Amniotic stem cell (primary cell): Measurements from ENCODE around the gene LMCD1.

Experiments
- DNase-seq: peaks from one replicate; lab custom pipeline; 2025; lab: John Stamatoyannopoulos, UW

The LMCD1 gene

DNA sequence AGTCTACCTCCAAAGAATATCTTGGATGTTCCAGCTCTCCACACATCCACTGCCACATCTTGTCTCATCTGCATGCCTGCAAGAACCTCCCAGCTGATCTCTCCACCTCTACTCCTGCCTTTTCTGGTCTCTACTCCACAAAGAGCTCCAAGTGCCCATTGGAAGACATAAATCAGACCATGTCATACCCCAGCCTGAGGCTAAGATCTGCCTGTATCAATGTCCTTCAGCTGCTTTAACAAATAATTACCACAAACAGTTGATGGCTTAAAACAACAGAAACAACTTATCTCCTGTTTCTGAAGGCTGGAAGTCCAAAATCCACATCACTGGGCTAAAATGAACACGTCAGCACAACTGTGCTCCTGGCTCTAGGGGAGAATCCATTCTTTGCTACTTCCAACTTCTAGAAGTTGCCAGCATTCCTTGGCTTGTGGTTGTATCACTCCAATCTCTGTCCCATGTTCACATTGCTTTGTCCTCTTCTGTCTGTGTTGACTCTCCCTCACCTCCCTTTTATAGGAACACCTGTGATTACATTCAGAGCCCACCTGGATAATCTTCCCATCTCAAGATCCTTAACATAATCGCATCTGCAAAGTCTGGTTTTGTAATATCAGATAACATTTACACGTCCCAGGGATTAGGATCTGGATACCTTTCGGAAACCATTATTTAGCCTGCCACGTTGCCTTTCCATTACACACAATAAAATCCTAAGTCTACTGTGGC is 17.0 kb upstream of the LMCD1 start:
- no peak for DNase-seq

GRCh38 chr3:8485141-8485870 is 16.3 kb upstream of the LMCD1 start:
- no peak for DNase-seq

DNA sequence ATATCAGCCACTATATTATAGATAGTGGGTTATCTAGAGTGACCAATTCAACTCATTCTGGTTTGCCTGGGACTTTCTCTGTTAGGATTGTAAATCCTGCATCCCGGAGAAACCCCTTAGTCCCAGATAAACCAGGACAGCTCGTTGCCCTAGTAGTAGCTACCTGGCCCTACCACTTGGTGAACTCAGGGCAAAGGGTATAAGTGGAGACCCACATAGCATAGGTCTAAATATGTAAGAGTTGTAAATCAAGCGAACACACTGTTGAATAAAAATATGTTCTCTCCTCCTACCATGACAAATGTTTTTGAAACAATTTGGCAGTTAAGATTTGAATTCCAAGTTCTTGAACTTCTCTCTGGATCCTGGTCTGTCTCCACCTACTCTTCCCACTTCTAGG is 15.7 kb upstream of the LMCD1 start:
- DNase-seq: no peak

DNA sequence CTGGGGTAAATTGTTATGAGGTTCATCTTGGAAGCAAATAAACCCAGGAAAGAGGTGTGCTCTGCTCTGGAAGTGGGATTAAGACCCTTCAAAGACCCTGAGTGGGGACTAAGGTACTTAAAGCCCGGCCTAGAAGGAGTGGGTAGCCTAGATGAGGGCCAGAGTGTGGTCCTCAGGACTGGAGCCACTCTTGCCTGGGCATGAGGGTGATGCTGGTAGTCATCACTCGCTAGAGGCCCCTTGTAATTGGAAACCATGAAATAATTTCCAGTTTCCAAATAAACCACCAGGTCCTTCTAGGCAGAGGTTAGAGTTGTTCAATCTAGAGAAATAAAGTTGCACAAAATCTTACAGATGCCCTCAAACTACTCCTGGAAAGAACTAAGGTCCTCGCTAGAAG is 15.2 kb upstream of the LMCD1 start:
- no peak for DNase-seq

- DNase-seq: no peak
Observed at GRCh38 chr3:8486936-8487335, 14.7 kb upstream of the LMCD1 start.

DNA sequence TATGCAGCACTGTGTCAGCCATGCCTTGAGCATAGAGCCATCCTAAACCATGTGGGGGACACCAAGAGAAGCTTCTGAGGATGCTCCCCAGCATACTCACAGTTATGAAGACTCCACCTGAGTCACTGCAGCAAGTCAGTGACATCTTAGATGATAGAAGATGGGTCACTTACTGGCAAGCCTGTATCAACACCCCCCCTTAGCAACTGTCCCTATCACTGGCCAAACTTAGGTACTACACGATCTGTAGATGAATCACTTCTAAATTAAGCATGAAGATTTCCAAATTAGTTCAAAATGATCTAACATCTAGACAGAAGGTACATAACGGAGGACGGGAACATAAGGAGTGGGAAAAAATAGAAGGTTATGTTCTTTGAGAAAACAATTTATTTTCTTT is 13.2 kb upstream of the LMCD1 start:
- DNase-seq: no peak

- DNase-seq: no peak
Observed at GRCh38 chr3:8488877-8489276, 12.7 kb upstream of the LMCD1 start.

DNA sequence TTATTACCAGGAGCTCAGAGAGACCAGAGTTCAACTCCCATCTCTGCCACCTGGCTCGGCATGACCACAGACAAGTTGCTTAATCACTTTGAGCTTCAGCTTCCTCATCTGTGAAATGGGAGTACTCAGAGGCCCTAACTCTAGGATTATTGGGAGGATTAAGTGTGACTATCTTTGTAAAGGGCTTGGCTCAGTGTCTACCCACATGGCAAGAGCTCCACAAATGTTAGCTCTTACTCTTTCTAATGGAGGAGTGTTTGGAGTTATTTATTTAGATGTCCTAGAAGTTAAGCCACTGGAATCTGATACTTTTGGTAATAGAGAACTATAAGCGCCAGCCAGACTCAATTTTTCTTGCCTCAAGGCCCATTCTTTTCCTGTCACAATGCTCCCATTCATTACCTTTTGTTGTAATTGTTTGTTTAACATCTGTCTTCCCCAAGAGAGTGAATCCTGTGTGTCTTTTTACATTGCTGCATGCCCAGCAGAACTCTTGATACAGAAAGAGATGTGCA is 12.3 kb upstream of the LMCD1 start:
- no peak for DNase-seq

DNA sequence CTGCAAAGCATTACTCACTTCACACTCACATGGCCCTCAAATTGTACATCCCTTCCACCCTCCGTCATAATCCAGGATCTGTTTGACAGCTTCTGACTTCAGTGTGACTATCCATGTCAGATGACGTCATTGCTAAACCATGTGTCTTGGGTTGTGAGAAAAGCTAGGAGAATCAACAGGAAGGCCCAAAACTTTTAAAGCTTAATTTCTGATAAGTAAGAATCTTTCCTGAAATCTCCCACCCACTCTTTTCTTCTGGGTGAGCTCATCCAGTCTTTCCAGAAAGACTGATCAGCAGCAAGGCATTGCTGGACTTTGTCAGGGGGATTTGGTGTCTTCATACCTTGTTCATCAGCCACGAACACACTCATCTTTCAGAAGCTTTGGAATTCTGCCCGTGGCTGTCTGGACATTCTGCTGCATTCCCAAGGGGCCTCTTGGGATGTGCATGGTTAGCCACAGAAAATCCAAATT is 11.5 kb upstream of the LMCD1 start:
- DNase-seq: peak; percentile 84

- no peak for DNase-seq
Observed at GRCh38 chr3:8491271-8492144, 10.1 kb upstream of the LMCD1 start.

GRCh38 chr3:8492744-8493511 is 8.7 kb upstream of the LMCD1 start:
- no peak for DNase-seq

DNA sequence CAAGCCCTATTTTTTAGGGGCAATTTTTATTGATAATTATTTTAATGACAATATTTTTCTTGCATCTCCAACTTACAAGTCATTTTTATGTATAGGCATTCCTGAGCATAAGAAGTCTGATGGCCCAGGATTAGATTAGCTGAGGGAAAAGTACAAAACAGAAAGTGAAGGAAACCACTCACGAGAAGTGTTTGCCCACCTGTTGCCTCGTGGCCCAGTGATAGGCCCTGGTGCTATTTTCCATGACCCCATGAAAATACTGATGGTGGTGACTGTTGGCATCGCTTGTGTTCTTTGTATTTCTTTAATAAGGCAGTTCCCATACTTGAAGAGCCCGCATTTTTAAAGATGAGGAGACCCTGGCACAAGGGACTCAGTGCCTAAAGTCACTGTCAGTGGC is 7.9 kb upstream of the LMCD1 start:
- no peak for DNase-seq

- no peak for DNase-seq
Observed at GRCh38 chr3:8494327-8494726, 7.3 kb upstream of the LMCD1 start.

DNA sequence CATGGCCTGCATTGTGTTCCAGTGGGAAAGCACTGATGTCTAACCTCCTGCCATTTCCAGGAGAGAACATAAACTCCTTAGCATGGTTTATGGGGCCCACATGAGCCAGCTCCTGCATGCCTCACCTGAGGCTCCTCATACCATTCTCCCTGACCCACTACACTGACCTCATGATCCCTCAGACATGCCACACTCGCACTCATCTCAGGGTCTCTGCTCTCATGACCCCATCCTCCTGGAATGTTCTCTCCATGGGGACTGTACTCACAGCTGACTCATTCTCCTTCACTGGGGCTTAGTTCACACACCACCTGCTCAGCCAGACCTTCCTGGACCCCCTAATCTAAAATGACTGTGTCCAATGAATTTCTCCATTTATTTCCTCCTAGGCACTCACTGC is 4.0 kb upstream of the LMCD1 start:
- DNase-seq: no peak

DNA sequence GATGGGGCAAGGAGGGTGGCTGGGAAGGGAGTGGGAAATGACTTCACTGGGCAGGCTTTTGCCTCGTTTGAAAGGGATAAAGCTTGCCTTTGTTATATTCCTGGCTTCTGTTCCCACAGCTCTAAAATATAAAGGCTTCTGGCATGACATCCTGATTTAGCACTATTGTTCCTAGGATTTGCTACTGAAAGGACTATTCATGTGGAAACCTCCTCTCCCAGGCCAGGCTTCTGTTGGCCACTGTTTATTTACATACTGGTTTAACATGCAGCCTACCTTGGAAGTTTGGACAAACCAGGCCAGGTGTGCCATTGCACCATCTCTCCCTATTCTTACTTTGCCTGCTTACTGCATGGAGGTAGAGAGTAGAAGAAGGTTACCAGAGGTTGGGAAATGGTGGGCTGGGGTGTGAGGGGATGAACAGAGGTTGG is 2.4 kb upstream of the LMCD1 start:
- DNase-seq: no peak

- DNase-seq: no peak
Observed at GRCh38 chr3:8500319-8500988, 1.2 kb upstream of the LMCD1 start.

GRCh38 chr3:8500989-8501370 is 643 bp upstream of the LMCD1 start:
- DNase-seq: no peak

DNA sequence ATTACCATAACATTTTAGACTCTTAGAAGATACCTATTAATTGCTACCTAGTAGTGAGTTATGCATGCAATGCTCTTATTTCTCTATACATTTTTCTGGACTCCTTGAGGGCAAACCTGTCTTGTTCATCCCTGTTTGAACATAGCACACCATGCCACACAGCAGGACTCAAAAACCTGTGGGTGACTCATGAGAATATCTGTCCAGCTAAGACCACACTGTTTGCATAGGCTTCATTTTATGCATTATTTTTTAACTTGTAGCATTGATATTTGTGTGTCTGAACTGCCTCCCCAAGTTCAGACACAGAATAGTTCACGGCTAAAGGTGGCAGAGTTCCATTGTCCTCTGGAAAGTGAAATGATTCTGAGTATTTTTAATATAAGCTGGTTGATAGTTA is 1.8 kb downstream of the LMCD1 start:
- no peak for DNase-seq

GRCh38 chr3:8503871-8504610 is 2.4 kb downstream of the LMCD1 start:
- DNase-seq: no peak

DNA sequence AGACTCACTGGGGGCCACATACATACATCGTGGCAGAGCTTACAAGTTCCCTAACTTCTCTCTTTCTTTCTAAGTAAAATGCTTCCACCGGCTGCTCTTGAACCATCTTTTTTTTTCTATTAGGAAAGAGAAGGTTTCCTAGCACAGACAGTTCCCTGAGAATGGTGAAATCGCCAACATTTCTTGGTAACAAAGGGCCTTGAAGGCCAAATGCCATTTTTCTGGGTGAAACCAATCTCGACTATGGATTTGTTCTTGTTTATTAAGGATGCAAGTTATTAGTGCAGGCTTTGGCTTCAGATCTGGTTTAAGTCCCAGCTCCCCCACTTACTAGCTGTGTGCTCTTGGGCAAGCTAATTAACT is 3.0 kb downstream of the LMCD1 start:
- no peak for DNase-seq
